NOMO-1 treated with DMSO at 0.1 percent for 48 hours (cell line): ENCODE measurements around the gene KCNQ4.
A peak's percentile ranks its signal among the peaks of the same experiment; 100 is the strongest.

Source experiments
- DNase-seq: peaks from one replicate; lab custom pipeline; 2025; ENCODE audit not compliant: unreplicated experiment; lab: John Stamatoyannopoulos, UW

Gene KCNQ4

DNA sequence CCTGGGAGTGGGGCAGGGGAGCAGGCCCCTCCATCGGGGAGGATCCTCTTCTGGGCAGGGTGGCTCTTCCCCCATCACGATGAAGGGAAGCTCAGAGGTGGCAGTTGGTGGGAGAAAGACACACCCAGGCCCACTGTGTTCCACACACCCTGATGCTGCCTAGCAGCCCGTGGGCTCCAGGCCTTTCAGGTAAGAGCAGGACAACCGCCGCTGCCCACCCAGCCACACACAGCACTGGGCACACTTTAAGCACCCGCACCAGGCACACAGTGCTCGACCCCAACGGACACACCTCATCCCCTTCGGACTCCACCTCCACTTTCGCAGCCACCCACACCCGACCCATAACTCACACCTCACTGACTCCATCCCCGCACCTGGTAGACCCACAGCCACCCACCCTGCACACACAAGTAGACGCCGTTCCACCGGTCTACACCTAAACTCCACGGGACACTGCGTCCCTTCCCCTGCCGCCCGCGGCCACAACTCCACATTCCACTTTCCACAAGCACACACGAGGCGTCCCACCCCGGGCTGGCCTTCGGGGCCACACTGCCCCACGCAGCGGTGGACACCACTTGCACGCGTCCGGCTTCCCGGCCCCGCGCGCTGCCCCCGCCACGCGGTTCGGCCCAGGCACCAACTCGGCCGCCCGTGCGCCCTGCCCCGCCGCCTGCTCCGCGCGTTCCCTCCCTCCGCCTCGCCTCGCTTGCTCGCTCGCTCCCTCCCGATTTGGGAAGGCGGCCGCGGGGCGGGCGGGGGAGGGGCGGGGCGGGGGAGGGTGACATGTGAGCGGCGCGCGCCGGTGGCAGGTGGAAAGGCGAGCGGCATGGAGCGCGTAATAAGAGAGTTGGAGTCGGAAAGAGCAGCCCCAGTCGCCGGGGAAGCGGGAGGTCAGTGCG is at the start of gene KCNQ4:
Gene KCNQ4 (plus strand): TSS at position 787 of the 905 bp plus-strand sequence. CDS start 307 bp downstream, outside the sequence.
- DNase-seq = peak; percentile 7

DNA sequence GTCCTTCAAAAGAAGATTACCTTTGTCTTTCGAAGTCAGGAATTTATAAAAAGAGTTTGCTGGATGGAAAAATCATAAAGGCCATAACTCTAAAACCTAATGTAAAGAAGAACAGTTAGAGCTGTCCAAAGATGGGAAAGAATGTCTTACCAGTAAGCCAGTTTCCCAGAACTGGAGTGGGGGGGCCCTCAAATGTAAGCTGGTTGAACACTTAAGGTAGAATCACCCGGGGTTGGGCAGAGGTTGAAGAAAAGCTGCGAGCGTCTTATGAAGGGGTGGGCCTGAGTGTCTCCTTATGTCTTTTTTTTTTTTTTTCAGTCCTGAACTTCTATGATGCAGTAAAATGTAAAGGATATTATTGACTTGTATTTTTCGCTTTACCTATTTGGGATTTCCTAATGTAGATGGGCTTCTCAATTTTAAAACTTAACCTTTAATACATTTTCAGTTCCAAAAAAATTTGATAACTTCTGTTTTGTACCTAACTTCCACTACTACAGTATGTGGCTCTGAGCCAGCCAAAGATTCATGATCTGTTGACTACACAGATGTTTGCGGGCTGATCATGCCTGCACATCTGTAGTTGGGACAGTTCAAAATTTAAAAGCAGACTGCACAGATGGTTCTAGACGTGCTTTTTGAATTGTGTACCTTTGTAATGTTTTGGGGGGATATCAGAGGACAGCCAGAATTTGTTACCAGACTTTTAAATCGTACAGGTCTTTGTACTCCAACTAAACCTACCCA is 48.5 kb upstream of the KCNQ4 start:
- DNase-seq = no peak

- no peak for DNase-seq
These were observed 47.5 kb upstream of the KCNQ4 start for GRCh38 chr1:40736085-40736531.

GRCh38 chr1:40738831-40739230 is 44.8 kb upstream of the KCNQ4 start:
- no peak for DNase-seq

- no peak for DNase-seq
These were observed 44.1 kb upstream of the KCNQ4 start for GRCh38 chr1:40739455-40740008.

DNA sequence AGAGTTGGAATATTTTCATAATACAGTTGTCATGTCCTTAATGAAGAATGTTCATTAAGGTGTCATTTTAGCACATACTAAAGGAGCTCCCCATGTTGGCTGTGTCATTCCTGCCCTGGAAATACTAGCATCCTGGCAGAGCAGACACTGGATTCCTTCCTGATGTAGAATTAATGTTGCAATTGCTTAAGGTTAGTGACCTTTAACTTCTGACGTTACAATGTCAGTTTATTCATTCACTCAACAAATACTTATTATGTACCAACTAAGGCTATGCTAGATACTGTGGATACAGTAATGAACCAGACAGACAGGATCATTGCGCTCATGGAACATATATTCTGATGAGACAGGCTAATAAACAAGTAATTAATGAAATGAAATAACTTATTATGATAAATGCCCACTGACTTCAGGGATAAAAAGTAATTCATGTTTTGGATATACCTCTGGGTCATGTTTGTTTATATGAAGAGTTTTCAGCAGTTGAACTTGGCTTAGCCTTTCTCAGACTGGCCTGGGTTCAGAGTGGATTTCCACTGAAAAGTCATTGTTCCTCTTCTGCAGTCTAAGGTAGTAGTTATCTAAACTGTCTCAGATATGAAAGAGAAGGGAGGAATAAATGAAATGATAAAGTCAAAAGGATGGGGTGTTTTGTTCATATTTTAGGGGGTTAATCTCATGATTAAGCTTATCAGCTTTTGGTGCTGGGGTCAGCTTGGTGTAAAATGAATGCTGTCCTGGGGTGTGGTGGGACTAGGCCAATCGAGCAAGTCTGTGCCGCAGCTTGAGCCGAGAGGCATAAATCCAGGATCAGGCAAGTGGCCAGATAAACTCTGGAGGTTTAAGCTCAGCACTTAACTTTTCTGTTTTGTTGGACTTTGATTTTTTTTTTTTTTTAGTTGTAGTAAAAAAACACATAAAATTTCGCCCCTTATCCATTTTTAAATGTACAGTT is 43.3 kb upstream of the KCNQ4 start:
- DNase-seq = no peak

DNA sequence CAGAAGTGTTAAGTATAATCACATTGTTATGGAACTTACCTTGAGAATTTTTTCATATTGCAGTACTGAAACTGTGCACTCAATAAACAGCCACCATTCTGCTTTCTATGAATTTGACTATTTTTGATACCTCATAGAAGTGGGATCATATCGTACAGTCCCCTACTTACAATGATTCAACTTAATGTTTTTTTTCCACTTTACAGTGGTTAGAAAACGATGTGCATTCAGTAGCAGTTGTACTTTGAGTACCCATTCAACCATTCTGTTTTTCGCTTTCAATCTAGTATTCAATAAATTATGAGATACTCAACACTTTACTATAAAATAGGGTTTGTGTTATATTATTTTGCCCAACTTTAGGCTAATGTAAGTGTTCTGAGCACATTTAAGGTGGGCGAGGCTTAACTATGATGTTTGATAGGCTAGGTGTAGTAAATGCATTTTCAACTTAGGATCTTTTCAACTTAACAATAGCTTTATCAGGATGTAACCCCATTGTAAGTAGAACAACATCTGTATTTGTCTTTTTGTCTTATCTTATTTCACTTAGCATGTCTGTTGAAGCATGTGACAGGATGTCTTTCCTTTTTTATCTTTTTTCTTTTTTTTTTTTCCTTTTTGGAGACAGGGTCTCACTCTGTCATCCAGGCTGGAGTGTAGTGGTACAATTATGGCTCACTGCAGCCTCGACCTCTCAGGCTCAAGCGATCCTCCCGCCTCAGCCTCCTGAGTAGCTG is 42.4 kb upstream of the KCNQ4 start:
- no peak for DNase-seq

GRCh38 chr1:40742363-40743061 is 41.1 kb upstream of the KCNQ4 start:
- peak; percentile 51 for DNase-seq

DNA sequence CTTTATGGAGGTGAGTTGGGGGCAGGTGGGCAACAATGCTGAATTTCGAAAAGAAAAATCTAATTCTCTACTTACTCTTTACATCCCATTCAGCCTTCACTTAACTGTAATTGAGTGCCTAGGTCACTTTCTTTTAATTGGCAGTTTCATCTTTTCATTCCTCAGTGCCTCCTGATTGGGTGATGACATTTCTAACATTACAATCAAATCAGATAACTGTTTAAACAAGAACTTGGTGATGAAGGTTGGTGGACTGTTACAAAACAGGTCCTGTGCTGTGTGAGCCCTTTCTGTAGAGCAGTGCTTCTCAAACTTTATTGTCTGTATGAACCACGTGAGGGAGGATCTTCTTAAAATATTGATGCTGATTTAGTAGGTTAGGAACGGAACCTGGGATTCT is 40.1 kb upstream of the KCNQ4 start:
- DNase-seq = no peak

DNA sequence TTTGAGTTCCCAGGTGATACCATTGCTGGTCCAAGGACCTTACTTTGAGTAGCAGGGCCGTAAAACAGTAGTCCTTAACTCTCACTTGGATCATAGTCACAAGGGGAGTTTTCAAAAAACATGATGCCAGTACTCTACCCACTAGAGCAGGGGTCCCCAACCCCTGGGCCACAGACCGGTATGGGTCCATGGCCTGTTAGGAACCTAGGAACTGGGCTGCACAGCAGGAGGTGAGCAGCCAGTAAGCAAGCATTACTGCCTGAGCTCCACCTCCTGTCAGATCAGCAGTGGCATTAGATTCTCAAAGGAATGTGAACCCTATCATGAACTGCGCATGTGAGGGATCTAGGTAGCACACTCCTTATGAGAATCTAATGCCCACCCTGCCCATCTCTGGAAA is 39.7 kb upstream of the KCNQ4 start:
- DNase-seq = no peak

- no peak for DNase-seq
These were observed 38.4 kb upstream of the KCNQ4 start for GRCh38 chr1:40745176-40745575.

DNA sequence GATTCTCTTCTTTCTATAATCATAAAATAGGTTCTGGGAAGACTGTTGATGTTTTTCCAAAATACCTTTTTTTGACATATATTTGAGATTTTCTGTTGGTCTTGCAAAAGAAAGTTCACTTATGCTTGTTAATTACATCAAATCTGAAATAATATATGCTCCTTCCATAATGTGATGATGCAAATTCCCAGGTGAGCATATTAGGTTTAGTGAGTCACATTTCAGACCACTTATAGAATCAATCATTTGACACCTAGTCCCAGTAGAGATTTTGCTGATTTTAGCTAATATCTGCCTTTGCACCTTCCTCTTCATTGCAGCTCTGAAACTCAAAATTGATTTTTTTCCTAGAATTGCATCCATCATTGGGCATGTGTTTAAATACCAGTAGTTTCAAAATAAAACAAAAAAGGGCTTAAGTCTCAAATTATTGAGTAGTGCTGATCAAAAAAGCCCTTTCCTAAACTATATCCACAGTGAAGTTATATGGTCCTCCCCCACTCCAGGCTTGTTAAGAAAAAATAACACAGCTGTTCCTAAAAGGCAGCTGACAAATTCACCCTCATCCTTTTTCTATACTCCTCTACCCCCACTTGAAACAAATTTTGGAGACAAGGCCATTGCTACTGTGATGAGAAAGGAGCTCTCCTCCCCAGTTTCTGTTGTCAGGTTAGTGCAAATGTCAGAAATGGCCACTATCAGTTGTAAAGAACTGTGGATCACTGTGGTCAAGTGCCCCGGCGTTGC is 37.1 kb upstream of the KCNQ4 start:
- DNase-seq = no peak

- no peak for DNase-seq
These were observed 34.5 kb upstream of the KCNQ4 start for GRCh38 chr1:40748841-40749718.

- DNase-seq = no peak
These were observed 33.8 kb upstream of the KCNQ4 start for GRCh38 chr1:40749817-40750216.

DNA sequence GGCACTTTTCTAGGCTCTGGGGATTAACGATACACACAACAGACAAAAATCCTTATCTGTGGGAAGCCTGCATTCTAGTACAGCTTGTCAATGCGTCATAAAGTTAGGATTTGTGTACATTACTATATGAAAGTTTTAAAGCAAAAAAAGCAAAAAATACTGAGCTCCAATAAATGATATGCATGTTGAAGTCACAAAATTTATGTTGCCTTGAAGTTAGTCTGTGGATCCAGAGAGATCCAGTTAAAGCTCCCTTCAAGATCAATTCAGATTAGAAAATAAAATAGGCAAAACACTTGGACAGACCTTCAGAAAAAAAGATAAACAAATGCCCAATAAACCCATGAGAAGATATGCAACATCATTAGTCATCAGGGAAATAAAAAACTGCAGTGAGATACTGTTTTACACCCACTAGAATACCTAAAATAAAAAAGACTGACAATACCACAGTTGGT is 33.1 kb upstream of the KCNQ4 start:
- no peak for DNase-seq

DNA sequence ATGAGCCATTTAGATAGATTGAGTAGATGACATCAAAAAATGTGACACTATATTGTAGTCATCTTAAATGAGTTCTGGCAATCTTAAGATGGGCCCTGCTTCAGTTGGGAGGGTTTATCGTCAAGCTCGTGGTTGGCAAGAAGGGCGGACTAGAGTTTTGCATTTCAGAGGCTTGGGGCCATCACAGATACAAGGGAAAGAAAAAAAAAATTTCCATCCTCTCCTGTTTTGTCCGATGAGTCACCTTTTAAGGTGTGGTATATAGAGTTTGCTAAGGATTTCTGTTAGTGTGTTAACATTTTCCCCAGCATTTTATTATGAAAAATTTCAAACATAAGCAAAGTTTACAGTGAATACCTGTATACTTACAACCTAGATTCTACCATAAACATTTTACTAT is 31.8 kb upstream of the KCNQ4 start:
- DNase-seq = no peak

DNA sequence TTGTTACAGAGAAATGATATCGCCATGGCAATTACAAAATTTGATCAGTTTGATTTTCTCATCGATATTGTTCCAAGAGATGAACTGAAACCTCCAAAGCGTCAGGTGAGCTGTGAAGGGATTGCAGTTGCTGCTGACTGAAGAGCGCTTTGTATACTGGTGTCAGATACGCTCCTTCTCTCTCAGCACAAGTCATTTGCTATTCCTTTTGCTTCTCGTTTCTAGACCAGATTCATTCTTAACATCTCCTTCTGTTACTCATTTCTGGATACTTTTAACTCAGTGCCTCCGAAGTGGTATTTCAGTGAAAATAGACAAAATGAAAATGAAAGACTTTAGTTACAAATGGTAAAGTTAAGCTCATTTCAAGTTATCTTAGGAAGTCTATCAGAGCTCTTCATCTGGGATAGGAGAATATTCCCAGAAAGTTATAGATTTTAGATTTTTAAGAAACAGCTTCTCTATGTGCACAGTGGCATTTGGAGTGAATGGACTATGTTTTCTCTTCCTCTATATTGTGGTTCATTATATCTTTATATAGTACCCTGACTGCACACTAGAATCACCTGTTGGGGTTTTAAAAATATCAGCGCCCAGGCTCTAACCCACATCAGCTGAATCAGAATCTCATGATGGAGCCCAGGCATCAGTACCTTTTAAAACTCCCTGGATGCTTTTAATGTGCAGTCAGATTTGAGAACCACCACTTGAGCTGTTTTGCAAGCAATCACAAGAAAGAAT is 30.3 kb upstream of the KCNQ4 start:
- DNase-seq = no peak
